ENCODE results near the gene PDF. TPM values are rescaled to one million over a fixed set of nuclear protein-coding genes. Genes with fewer than 3 reads are reported as not detected.
"Not testable (repeated sequence)": the region's sequence is repeated elsewhere in the genome, so short reads cannot be mapped to it uniquely, and the experiment has no call there.

Gene PDF
- polyA plus RNA-seq, 4 donors = 3.8 to 18.1 (median 8.6) TPM

DNA sequence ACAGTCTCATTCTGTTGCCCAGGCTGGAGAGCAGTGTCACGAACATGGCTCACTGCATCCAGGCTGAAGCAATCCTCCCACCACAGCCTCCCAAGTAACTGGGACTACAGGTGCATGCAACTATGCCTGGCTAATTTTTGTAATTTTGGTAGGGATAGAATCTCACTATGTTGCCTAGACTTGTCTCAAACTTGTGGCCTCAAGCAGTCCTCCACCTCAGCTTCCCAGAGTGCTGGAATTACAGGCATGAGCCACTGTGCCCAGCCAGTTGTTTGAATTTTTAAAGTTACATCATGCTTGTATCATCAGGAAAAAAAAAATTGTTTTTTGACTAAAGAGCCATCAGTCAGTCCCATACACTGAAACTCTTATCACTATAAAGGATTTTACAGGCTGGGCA is 36.3 kb downstream of the PDF start:
- H3K4me3 ChIP-seq (ENCODE audit: low read depth in 1 of 3, low read length in 3 of 3) = no peak overlapping the region

DNA sequence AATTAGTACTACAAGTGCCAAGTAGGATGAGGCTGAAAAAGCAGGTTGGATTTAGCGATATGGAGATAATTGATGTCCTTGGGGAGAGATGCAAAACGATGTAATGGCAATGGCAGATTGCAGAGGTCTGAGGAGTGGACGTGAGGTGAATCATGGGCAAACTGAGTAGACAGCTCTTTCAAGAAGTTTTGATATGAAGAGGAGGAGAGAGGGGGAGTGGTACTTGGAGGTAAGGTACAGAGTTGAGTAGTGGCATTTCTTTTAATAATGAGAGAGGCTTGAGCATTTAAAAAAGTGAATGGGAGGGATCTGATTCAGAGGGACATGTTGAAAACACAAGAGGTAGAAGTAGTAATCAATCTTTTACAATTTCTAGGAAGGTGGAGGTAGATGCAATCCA is 37.0 kb downstream of the PDF start:
- no peaks in the 10 kb centered on the region for H3K27me3 ChIP-seq (ENCODE audit: control insufficient read depth in 3 of 3, insufficient read depth in 3 of 3, low read length in 3 of 3)
- no peaks in the 10 kb centered on the region for H3K4me1 ChIP-seq (ENCODE audit: control insufficient read depth in 3 of 3, insufficient read depth in 2 of 3, low read depth in 1 of 3, low read length in 2 of 3)
- no peaks in the 10 kb centered on the region for H3K9me3 ChIP-seq (ENCODE audit: control insufficient read depth in 2 of 2, insufficient read depth in 1 of 2, low read depth in 1 of 2, low read length in 1 of 2)
- no peak overlapping the region for H3K4me3 ChIP-seq (ENCODE audit: low read depth in 1 of 3, low read length in 3 of 3)
- WGBS, 3 donors = 71 to 79% (median 78%) methylated on average over 3 of the region's 3 CpGs
- FAIRE-seq (no peak), DNase-seq (no peak)
- H3K27ac ChIP-seq (ENCODE audit: low read depth in 1 of 3, low read length in 2 of 3) = no peak overlapping the region
- peaks cover 0 to 8% (median 0%) of the 10 kb centered on the region in 3 donors for H3K36me3 ChIP-seq (ENCODE audit: control insufficient read depth in 3 of 3, insufficient read depth in 2 of 3, low read depth in 1 of 3, low read length in 3 of 3)

More for the DNA sequence above, 36.3 kb downstream of the PDF start:
- no peak for FAIRE-seq
- Histone ChIP-seq H3K27me3 (ENCODE audit: control insufficient read depth in 3 of 3, insufficient read depth in 3 of 3, low read length in 3 of 3) (no peaks in the 10 kb centered on the region), H3K27ac (ENCODE audit: low read depth in 1 of 3, low read length in 2 of 3) (no peak overlapping the region), H3K4me1 (ENCODE audit: control insufficient read depth in 3 of 3, insufficient read depth in 2 of 3, low read depth in 1 of 3, low read length in 2 of 3) (no peaks in the 10 kb centered on the region), H3K9me3 (ENCODE audit: control insufficient read depth in 2 of 2, insufficient read depth in 1 of 2, low read depth in 1 of 2, low read length in 1 of 2) (no peaks in the 10 kb centered on the region), H3K36me3 (ENCODE audit: control insufficient read depth in 3 of 3, insufficient read depth in 2 of 3, low read depth in 1 of 3, low read length in 3 of 3) (peaks cover 0 to 8% (median 0%) of the 10 kb centered on the region in 3 donors)
- 93 to 100% (median 97%) methylated on average over 1 of the region's 1 CpG for WGBS, 3 donors
- no peak for DNase-seq

DNA sequence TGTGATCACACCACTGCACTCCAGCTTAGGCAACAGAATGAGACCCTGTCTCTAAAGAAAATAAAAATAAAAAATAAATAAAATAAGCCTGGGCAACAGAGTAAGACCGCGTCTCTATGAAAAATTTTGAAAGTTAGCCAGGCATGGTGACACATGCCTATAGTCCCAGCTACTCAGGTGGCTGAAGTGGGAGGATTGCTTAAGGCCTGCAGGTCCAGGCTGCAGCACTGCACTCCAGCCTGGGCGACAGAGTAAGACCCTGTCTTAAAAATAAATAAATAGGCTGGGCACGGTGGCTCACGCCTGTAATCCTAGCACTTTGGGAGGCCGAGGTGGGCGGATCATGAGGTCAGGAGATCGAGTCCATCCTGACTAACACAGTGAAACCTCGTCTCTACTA is 38.7 kb downstream of the PDF start:
- not testable (repeated sequence) for DNase-seq; H3K27ac ChIP-seq (ENCODE audit: low read depth in 1 of 3, low read length in 2 of 3); H3K27me3 ChIP-seq (ENCODE audit: control insufficient read depth in 3 of 3, insufficient read depth in 3 of 3, low read length in 3 of 3); H3K9me3 ChIP-seq (ENCODE audit: control insufficient read depth in 2 of 2, insufficient read depth in 1 of 2, low read depth in 1 of 2, low read length in 1 of 2); FAIRE-seq; H3K4me3 ChIP-seq (ENCODE audit: low read depth in 1 of 3, low read length in 3 of 3); H3K4me1 ChIP-seq (ENCODE audit: control insufficient read depth in 3 of 3, insufficient read depth in 2 of 3, low read depth in 1 of 3, low read length in 2 of 3)
- H3K36me3 ChIP-seq (ENCODE audit: control insufficient read depth in 3 of 3, insufficient read depth in 2 of 3, low read depth in 1 of 3, low read length in 3 of 3) = peaks cover 0 to 11% (median 0%) of the 10 kb centered on the region in 3 donors
- 90 to 96% (median 94%) methylated on average over 9 of the region's 9 CpGs for WGBS, 3 donors

DNA sequence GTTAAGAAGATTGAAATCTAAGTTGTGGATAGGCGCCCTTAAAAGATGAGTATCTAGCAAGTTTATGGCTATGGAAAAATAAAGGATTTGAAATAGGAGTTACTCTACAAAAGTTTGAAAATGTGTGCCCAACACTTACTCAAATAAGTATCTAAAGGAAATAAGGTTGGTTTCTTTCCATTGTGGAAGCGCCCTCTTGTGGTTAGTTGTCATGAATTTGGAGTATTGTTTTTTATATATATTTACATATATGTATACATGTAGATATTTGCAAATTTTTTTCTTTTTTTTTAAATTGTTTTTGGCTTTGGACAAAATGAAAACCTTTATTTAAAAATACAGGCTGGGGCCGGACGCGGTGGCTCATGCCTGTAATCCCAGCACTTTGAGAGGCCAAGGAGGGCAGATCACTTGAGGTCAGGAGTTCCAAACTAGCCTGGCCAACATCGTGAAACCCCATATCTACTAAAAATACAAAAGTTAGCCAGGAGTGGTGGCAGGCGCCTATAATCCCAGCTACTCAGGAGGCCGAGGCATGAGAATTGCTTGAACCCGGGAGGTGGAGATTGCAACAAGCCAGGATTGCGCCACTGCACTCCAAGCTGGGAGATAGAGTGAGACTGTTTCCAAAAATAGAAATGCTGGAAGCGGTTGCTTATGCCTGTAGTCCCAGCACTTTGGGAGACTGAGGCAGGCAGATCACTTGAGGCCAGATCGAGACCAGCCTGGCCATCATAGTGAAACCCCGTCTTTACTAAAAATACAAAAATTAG is 43.3 kb downstream of the PDF start:
- no peak overlapping the region for H3K4me3 ChIP-seq (ENCODE audit: low read depth in 1 of 3, low read length in 3 of 3)
- H3K9me3 ChIP-seq (ENCODE audit: control insufficient read depth in 2 of 2, insufficient read depth in 1 of 2, low read depth in 1 of 2, low read length in 1 of 2) = no peaks in the 10 kb centered on the region
- FAIRE-seq (peak; percentile 67), DNase-seq (peak; percentile 70 to 76)
- no peaks in the 10 kb centered on the region for H3K4me1 ChIP-seq (ENCODE audit: control insufficient read depth in 3 of 3, insufficient read depth in 2 of 3, low read depth in 1 of 3, low read length in 2 of 3)
- H3K27me3 ChIP-seq (ENCODE audit: control insufficient read depth in 3 of 3, insufficient read depth in 3 of 3, low read length in 3 of 3) = no peaks in the 10 kb centered on the region
- no peak overlapping the region for H3K27ac ChIP-seq (ENCODE audit: low read depth in 1 of 3, low read length in 2 of 3)
- peaks cover 0 to 25% (median 0%) of the 10 kb centered on the region in 3 donors for H3K36me3 ChIP-seq (ENCODE audit: control insufficient read depth in 3 of 3, insufficient read depth in 2 of 3, low read depth in 1 of 3, low read length in 3 of 3)
- 71 to 80% (median 76%) methylated on average over 13 of the region's 13 CpGs for WGBS, 3 donors

DNA sequence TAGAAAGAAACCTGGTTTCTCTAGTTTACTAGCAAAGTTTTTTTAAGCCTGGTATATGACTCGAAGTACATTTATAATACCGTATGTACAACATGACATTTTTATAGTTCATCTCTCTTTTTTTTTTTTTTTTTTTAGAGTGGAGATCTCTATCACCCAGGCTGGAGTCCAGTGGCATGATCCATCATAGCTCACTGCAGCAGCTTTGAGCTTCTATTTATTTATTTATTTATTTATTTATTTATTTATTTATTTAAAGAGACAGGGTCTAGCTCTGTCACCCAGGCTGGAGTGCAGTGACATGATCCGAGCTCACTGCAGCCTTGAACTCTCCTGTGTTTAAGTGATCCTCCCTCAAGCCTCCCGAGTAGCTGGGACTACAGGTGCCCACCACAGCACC is 45.1 kb downstream of the PDF start:
- Histone ChIP-seq H3K9me3 (ENCODE audit: control insufficient read depth in 2 of 2, insufficient read depth in 1 of 2, low read depth in 1 of 2, low read length in 1 of 2) (no peaks in the 10 kb centered on the region), H3K27me3 (ENCODE audit: control insufficient read depth in 3 of 3, insufficient read depth in 3 of 3, low read length in 3 of 3) (no peaks in the 10 kb centered on the region), H3K36me3 (ENCODE audit: control insufficient read depth in 3 of 3, insufficient read depth in 2 of 3, low read depth in 1 of 3, low read length in 3 of 3) (peaks cover 0 to 26% (median 0%) of the 10 kb centered on the region in 3 donors), H3K4me1 (ENCODE audit: control insufficient read depth in 3 of 3, insufficient read depth in 2 of 3, low read depth in 1 of 3, low read length in 2 of 3) (no peaks in the 10 kb centered on the region), H3K4me3 (ENCODE audit: low read depth in 1 of 3, low read length in 3 of 3) (no peak overlapping the region), H3K27ac (ENCODE audit: low read depth in 1 of 3, low read length in 2 of 3) (no peak overlapping the region)
- DNase-seq (no peak), FAIRE-seq (no peak)
- WGBS, 3 donors = 83 to 88% (median 84%) methylated on average over 4 of the region's 4 CpGs

DNA sequence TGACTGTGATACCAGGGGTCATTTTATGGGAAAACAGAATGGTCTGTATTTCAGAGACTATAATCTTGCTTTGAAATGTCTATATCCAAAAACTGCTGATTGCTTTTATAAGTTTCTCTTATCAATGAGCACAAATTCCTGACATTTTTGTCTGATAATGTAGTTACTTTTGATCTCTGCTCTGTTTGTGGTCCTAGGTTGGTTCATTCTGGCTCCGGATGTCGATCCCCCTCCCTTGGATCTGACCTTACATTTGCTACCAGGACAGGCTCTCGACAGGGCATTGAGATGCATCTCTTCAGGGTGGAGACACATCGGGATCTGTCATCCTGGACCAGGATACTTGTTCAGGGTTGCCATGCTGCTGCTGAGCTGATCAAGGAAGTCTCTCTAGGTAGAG is 46.5 kb downstream of the PDF start:
- 86 to 91% (median 88%) methylated on average over 4 of the region's 4 CpGs for WGBS, 3 donors
- H3K36me3 ChIP-seq (ENCODE audit: control insufficient read depth in 3 of 3, insufficient read depth in 2 of 3, low read depth in 1 of 3, low read length in 3 of 3) = peaks cover 0 to 26% (median 0%) of the 10 kb centered on the region in 3 donors

DNA sequence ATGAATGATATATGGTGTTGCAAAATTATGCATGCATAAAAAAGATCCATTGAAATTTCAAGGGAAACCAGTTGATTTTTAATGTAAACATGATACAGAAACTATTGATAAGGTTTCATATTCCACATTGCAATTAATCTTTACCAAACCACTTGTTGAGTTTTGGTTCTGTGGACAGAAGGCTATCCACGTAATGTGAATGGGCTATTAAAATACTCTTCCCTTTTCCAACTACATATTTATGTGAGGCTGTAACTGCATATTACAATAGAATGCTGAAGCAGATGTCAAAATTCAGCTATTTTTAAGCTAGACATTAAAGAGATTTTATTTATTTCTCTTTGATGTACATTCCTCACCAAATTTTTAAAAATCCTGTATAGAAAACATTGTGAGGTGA is 53.0 kb downstream of the PDF start:
- no peaks in the 10 kb centered on the region for H3K27me3 ChIP-seq (ENCODE audit: control insufficient read depth in 3 of 3, insufficient read depth in 3 of 3, low read length in 3 of 3)
- H3K36me3 ChIP-seq (ENCODE audit: control insufficient read depth in 3 of 3, insufficient read depth in 2 of 3, low read depth in 1 of 3, low read length in 3 of 3) = peaks cover 0 to 7% (median 1%) of the 10 kb centered on the region in 3 donors
- no peak overlapping the region for H3K4me3 ChIP-seq (ENCODE audit: low read depth in 1 of 3, low read length in 3 of 3)
- WGBS, 3 donors = 35 to 97% (median 91%) methylated on average over 1 of the region's 1 CpG
- H3K9me3 ChIP-seq (ENCODE audit: control insufficient read depth in 2 of 2, insufficient read depth in 1 of 2, low read depth in 1 of 2, low read length in 1 of 2) = no peaks in the 10 kb centered on the region
- H3K27ac ChIP-seq (ENCODE audit: low read depth in 1 of 3, low read length in 2 of 3) = no peak overlapping the region
- DNase-seq = no peak
- FAIRE-seq = no peak
- H3K4me1 ChIP-seq (ENCODE audit: control insufficient read depth in 3 of 3, insufficient read depth in 2 of 3, low read depth in 1 of 3, low read length in 2 of 3) = no peaks in the 10 kb centered on the region

More for the DNA sequence above, 46.5 kb downstream of the PDF start:
- no peaks in the 10 kb centered on the region for H3K4me1 ChIP-seq (ENCODE audit: control insufficient read depth in 3 of 3, insufficient read depth in 2 of 3, low read depth in 1 of 3, low read length in 2 of 3)
- no peak overlapping the region for H3K4me3 ChIP-seq (ENCODE audit: low read depth in 1 of 3, low read length in 3 of 3)
- no peak for DNase-seq
- no peaks in the 10 kb centered on the region for H3K27me3 ChIP-seq (ENCODE audit: control insufficient read depth in 3 of 3, insufficient read depth in 3 of 3, low read length in 3 of 3)
- FAIRE-seq = no peak
- H3K9me3 ChIP-seq (ENCODE audit: control insufficient read depth in 2 of 2, insufficient read depth in 1 of 2, low read depth in 1 of 2, low read length in 1 of 2) = no peaks in the 10 kb centered on the region
- H3K27ac ChIP-seq (ENCODE audit: low read depth in 1 of 3, low read length in 2 of 3) = no peak overlapping the region

Measured in small intestine (tissue), 7 donors.